Smooth muscle cell (in vitro differentiated cells): ENCODE data around the gene RHBDL2. TPM values are rescaled to one million over a fixed set of nuclear protein-coding genes. Genes with fewer than 3 reads are reported as not detected.

Experiments used
- DNase-seq: peaks from one replicate; lab custom pipeline; 2025; ENCODE audit not compliant: unreplicated experiment; lab: John Stamatoyannopoulos, UW
- H2AFZ ChIP-seq: fragments of 200-600 bp; sonication (generic); 2 replicates; pipeline ENCODE4 v1.6.0; 2016; ENCODE audit warnings: antibody characterized with exemption, low read depth, mild to moderate bottlenecking
- H3F3A ChIP-seq: fragments of 200-600 bp; sonication (generic); 2 replicates; pipeline ENCODE4 v1.6.0; 2017; ENCODE audit warnings: antibody characterized with exemption, low read depth
- H3K27ac ChIP-seq: fragments of 200-600 bp; sonication (generic); 2 replicates; pipeline ENCODE4 v1.5.1; 2016; ENCODE audit warnings: low read depth, mild to moderate bottlenecking
- H3K27me3 ChIP-seq: fragments of 200-600 bp; sonication (generic); 2 replicates; pipeline ENCODE4 v1.6.1; 2016; ENCODE audit warnings: low read depth, mild to moderate bottlenecking
- H3K36me3 ChIP-seq: fragments of 200-600 bp; sonication (generic); 2 replicates; pipeline ENCODE4 v1.5.1; 2016; ENCODE audit warnings: low read depth
- H3K4me1 ChIP-seq: fragments of 200-600 bp; sonication (generic); 2 replicates; pipeline ENCODE4 v1.5.1; 2016; ENCODE audit warnings: low read depth
- H3K4me2 ChIP-seq: fragments of 200-600 bp; sonication (generic); 2 replicates; pipeline ENCODE4 v1.6.0; 2016; ENCODE audit warnings: mild to moderate bottlenecking
- H3K4me3 ChIP-seq: fragments of 200-600 bp; sonication (generic); 2 replicates; pipeline ENCODE4 v1.5.1; 2016; ENCODE audit warnings: mild to moderate bottlenecking
- H3K79me2 ChIP-seq: fragments of 200-600 bp; sonication (generic); 2 replicates; pipeline ENCODE4 v1.6.0; 2016; ENCODE audit warnings: low read depth, mild to moderate bottlenecking
- H3K9ac ChIP-seq: fragments of 200-600 bp; sonication (generic); 2 replicates; pipeline ENCODE4 v1.6.0; 2016; ENCODE audit warnings: low read depth
- H3K9me3 ChIP-seq: fragments of 200-600 bp; sonication (generic); replicated peaks from 2 replicates; pipeline ENCODE4 v1.5.1; 2016; ENCODE audit warnings: low read depth
- H4K20me1 ChIP-seq: fragments of 200-600 bp; sonication (generic); 2 replicates; pipeline ENCODE4 v1.6.0; 2016; ENCODE audit warnings: low read depth
- CTCF ChIP-seq: fragments of 200-600 bp; sonication (generic); IDR thresholded peaks from 2 replicates; pipeline ENCODE4 v1.5.1; 2017; ENCODE audit warnings: borderline replicate concordance, mild to moderate bottlenecking, antibody characterized with exemption; ENCODE audit not compliant: insufficient read depth, poor library complexity, severe bottlenecking
- WGBS: methylation state at CpG from one replicate; pipeline ENCODE4 v1.1.7; 2016; ENCODE audit warnings: low lambda C conversion rate; 5-methylcytosine and 5-hydroxymethylcytosine counted together
- polyA plus RNA-seq: library from polyadenylated mRNA; unstranded; fragments of >200 nt; fragmentation: Nextera tagmentation; extraction: Ambion mirVana; gene quantifications from 2 replicates; pipeline ENCODE4 v1.2.1, GENCODE V29; 2016
- total RNA-seq: library from RNA; depleted of rRNA; stranded (reverse); fragments of >200 nt; gene quantifications from 2 replicates; pipeline ENCODE4 v1.2.3, GENCODE V29; 2014

RHBDL2 gene
- total and polyA plus RNA-seq, 2 experiments from 2014 or later: not detected

- Histone ChIP-seq H3K4me1 (no peaks in the 10 kb centered on the region), H3K27ac (no peak overlapping the region), H3K4me3 (no peak overlapping the region), H3K9me3 (no peaks in the 10 kb centered on the region), H2AFZ (no peak overlapping the region), H4K20me1 (no peaks in the 10 kb centered on the region), H3K9ac (no peak overlapping the region), H3F3A (no peaks in the 10 kb centered on the region), H3K36me3 (no peaks in the 10 kb centered on the region), H3K79me2 (no peaks in the 10 kb centered on the region), H3K4me2 (no peak overlapping the region), H3K27me3 (no peaks in the 10 kb centered on the region)
- no peak for DNase-seq
- 93% methylated on average over 9 of the region's 9 CpGs for WGBS
- no peak for TF ChIP-seq CTCF
These were observed 53.0 kb downstream of the RHBDL2 start for GRCh38 chr1:38888423-38889333.

- no peaks in the 10 kb centered on the region for H3K9me3 ChIP-seq
- no peaks in the 10 kb centered on the region for H3K36me3 ChIP-seq
- H3K9ac ChIP-seq: no peak overlapping the region
- H3K79me2 ChIP-seq: no peaks in the 10 kb centered on the region
- H3K4me3 ChIP-seq: no peak overlapping the region
- no peaks in the 10 kb centered on the region for H3F3A ChIP-seq
- H3K4me1 ChIP-seq: no peaks in the 10 kb centered on the region
- no peak overlapping the region for H2AFZ ChIP-seq
- DNase-seq: no peak
- WGBS: 90% methylated on average over 2 of the region's 2 CpGs
- no peak for TF ChIP-seq CTCF
- H3K27ac ChIP-seq: no peak overlapping the region
- no peak overlapping the region for H3K4me2 ChIP-seq
- H3K27me3 ChIP-seq: no peaks in the 10 kb centered on the region
- no peaks in the 10 kb centered on the region for H4K20me1 ChIP-seq
These were observed 56.5 kb downstream of the RHBDL2 start for GRCh38 chr1:38885092-38885491.

- Histone ChIP-seq H3K27ac (no peak within 1 kb of the TSS), H3K4me3 (no peak within 1 kb of the TSS), H3K4me1 (no peaks in the 10 kb centered on the region), H3F3A (no peaks in the 10 kb centered on the region), H3K4me2 (no peak within 1 kb of the TSS), H3K9ac (no peak within 1 kb of the TSS), H3K27me3 (no peaks in the 10 kb centered on the region), H2AFZ (no peak within 1 kb of the TSS), H3K36me3 (no peaks in the 10 kb centered on the region), H4K20me1 (no peaks in the 10 kb centered on the region), H3K79me2 (no peaks in the 10 kb centered on the region), H3K9me3 (no peaks in the 10 kb centered on the region)
- no peak for DNase-seq
- TF ChIP-seq CTCF: no peak
These were observed 60.1 kb downstream of the RHBDL2 start, which contains the start of gene GJA9 for GRCh38 chr1:38881487-38881886. GJA9 (minus strand) TSS chr1:38881587; CDS start chr1:38876098, 5,489 bp downstream.

GRCh38 chr1:38875811-38876210 is 65.8 kb downstream of the RHBDL2 start:
- no peak overlapping the region for H3K4me3 ChIP-seq
- no peaks in the 10 kb centered on the region for H3F3A ChIP-seq
- no peaks in the 10 kb centered on the region for H3K36me3 ChIP-seq
- H3K9me3 ChIP-seq: no peaks in the 10 kb centered on the region
- TF ChIP-seq CTCF: no peak
- H3K27me3 ChIP-seq: no peaks in the 10 kb centered on the region
- peaks cover 8% of the 10 kb centered on the region for H4K20me1 ChIP-seq
- peaks cover 15% of the 10 kb centered on the region for H3K4me1 ChIP-seq
- 93% methylated on average over 2 of the region's 2 CpGs for WGBS
- H2AFZ ChIP-seq: no peak overlapping the region
- DNase-seq: no peak
- no peak overlapping the region for H3K9ac ChIP-seq
- H3K27ac ChIP-seq: no peak overlapping the region
- peaks cover 15% of the 10 kb centered on the region for H3K79me2 ChIP-seq
- H3K4me2 ChIP-seq: no peak overlapping the region
